ENCODE measurements around the gene ICAM1. TPM values are rescaled to one million over a fixed set of nuclear protein-coding genes. Genes with fewer than 3 reads are reported as not detected.

Gene ICAM1
- total and polyA plus RNA-seq, 4 donors, result 88.4 to 391 (median 185) TPM

DNA sequence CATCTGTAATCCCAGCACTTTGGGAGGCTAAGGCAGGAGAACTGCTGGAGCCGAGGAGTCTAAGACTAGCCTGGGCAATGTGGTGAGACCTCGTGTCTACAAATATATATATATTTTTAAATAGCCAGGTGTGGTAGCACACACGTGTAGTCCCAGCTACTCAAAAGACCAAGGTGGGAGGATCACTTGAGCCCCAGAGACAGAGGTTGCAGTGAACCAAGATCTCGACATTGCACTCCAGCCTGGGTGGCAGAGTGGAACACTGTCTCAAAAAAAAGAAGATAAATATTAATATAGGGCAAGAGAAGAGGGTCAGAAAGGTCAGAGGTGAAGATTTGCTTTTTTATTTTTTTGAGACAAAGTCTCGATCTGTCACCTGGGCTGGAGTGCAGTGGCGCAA, 24.4 kb upstream of the ICAM1 start:
- no peak for DNase-seq
- Histone ChIP-seq H3K4me3 (no peak overlapping the region), H3K4me1 (ENCODE audit: control insufficient read depth in 5 of 5, insufficient read depth in 5 of 5, low read length in 5 of 5) (peaks cover 0 to 10% (median 0%) of the 10 kb centered on the region in 5 donors), H3K36me3 (ENCODE audit: control insufficient read depth in 4 of 4, insufficient read depth in 4 of 4, low read length in 4 of 4) (no peaks in the 10 kb centered on the region), H3K27me3 (ENCODE audit: control insufficient read depth in 3 of 3, insufficient read depth in 3 of 3, low read length in 2 of 3) (no peaks in the 10 kb centered on the region), H3K9me3 (ENCODE audit: control insufficient read depth in 4 of 4, insufficient read depth in 3 of 4, low read length in 3 of 4) (no peaks in the 10 kb centered on the region), H3K9ac (ENCODE audit: insufficient read depth in 1 of 2, low read length in 2 of 2) (no peak overlapping the region), H3K27ac (ENCODE audit: low read depth in 1 of 2, low read length in 1 of 2) (no peak overlapping the region)
- no peak for ATAC-seq (ENCODE audit: insufficient read depth, low FRiP score)
- 80 to 90% methylated on average over 6 of the region's 6 CpGs for WGBS, 2 donors
- TF ChIP-seq, protein P1, sequence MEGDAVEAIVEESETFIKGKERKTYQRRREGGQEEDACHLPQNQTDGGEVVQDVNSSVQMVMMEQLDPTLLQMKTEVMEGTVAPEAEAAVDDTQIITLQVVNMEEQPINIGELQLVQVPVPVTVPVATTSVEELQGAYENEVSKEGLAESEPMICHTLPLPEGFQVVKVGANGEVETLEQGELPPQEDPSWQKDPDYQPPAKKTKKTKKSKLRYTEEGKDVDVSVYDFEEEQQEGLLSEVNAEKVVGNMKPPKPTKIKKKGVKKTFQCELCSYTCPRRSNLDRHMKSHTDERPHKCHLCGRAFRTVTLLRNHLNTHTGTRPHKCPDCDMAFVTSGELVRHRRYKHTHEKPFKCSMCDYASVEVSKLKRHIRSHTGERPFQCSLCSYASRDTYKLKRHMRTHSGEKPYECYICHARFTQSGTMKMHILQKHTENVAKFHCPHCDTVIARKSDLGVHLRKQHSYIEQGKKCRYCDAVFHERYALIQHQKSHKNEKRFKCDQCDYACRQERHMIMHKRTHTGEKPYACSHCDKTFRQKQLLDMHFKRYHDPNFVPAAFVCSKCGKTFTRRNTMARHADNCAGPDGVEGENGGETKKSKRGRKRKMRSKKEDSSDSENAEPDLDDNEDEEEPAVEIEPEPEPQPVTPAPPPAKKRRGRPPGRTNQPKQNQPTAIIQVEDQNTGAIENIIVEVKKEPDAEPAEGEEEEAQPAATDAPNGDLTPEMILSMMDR (IDR thresholded peaks at IDR 0.05; ENCODE audit: control extremely low read depth, extremely low read depth), result no peak

DNA sequence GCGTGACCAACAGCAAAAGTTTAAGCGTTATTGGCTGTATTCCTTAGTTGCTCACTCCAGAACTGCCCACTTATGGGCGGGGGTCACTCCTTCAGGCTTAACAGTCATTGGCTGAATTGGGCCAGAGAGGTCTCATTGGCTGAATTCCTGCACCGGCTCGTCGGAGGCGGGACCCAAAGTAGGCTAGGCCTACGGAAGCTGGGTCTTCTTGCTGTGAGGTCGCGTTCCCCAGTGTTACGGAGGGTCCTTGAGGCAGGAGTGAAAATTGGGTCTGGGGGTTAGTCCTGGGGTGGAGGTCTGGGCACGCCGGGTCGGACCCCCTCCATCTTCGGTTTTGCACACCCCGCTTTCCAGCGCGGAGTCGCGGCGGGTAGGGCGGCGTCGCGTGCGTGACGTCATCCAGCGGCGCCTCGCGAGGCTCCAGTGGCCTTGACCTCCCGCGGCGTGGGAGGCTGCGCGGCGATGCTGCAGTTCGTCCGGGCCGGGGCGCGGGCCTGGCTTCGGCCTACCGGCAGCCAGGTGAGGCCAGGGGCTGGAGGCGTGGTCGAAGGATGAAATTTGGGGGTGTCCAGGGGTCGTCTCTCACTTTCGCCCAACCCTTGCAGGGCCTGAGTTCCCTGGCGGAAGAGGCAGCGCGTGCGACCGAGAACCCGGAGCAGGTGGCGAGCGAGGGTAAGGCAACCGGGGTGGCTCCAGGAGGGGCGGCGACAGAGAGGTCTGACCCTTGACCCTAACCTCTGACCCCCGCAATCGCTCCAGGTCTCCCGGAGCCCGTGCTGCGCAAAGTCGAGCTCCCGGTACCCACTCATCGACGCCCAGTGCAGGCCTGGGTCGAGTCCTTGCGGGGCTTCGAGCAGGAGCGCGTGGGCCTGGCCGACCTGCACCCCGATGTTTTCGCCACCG, 18.9 kb upstream of the ICAM1 start, which contains the start of gene MRPL4:
MRPL4 (plus strand) TSS at position 423 of the 903 bp plus-strand sequence; CDS start at position 463, 40 bp downstream.
- TF ChIP-seq, protein P1 (IDR thresholded peaks at IDR 0.05; ENCODE audit: control extremely low read depth, extremely low read depth), result no peak
- DNase-seq, result peak; percentile 98 to 99 (median 99)

DNA sequence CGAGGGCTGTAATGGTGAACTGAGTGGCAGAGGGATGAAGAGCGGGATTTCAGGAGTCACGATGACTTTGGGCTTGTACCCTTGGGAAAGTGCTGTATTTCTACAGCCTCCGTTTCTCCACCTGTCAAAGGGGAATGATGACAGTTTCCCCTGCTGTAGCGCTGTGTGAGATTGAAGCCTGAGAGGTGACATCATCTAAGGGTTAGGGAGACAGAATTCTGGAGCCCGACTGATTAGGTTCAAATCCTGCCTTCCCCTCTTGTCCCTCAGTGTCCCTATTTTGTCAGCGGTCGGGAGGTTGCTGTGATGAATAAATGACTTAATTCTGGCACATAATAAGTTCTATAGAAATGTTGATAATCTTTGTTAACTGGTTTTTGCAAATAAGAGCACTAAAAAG, 18.2 kb upstream of the ICAM1 start:
- Histone ChIP-seq H3K4me1 (ENCODE audit: control insufficient read depth in 5 of 5, insufficient read depth in 5 of 5, low read length in 5 of 5) (peaks cover 0 to 10% (median 0%) of the 10 kb centered on the region in 5 donors), H3K4me3 (peak overlapping the region; percentile 82), H3K27ac (ENCODE audit: low read depth in 1 of 2, low read length in 1 of 2) (peak overlapping the region; percentile 73 to 89), H3K9ac (ENCODE audit: insufficient read depth in 1 of 2, low read length in 2 of 2) (peak overlapping the region in 1 of 2 donors; percentile 27), H3K9me3 (ENCODE audit: control insufficient read depth in 4 of 4, insufficient read depth in 3 of 4, low read length in 3 of 4) (no peaks in the 10 kb centered on the region), H3K27me3 (ENCODE audit: control insufficient read depth in 3 of 3, insufficient read depth in 3 of 3, low read length in 2 of 3) (no peaks in the 10 kb centered on the region), H3K36me3 (ENCODE audit: control insufficient read depth in 4 of 4, insufficient read depth in 4 of 4, low read length in 4 of 4) (peaks cover 4 to 28% (median 16%) of the 10 kb centered on the region in 4 donors)
- TF ChIP-seq, protein P1 (IDR thresholded peaks at IDR 0.05; ENCODE audit: control extremely low read depth, extremely low read depth), result no peak
- no peak for ATAC-seq (ENCODE audit: insufficient read depth, low FRiP score)
- WGBS, 2 donors, result 28 to 37% methylated on average over 8 of the region's 8 CpGs
- no peak for DNase-seq

More for the DNA sequence above, 18.9 kb upstream of the ICAM1 start, which contains the start of gene MRPL4:
- Histone ChIP-seq H3K27ac (ENCODE audit: low read depth in 1 of 2, low read length in 1 of 2) (peak within 1 kb of the TSS; percentile 73 to 89), H3K27me3 (ENCODE audit: control insufficient read depth in 3 of 3, insufficient read depth in 3 of 3, low read length in 2 of 3) (no peaks in the 10 kb centered on the region), H3K4me3 (peak within 1 kb of the TSS; percentile 82), H3K36me3 (ENCODE audit: control insufficient read depth in 4 of 4, insufficient read depth in 4 of 4, low read length in 4 of 4) (peaks cover 4 to 23% (median 13%) of the 10 kb centered on the region in 4 donors), H3K4me1 (ENCODE audit: control insufficient read depth in 5 of 5, insufficient read depth in 5 of 5, low read length in 5 of 5) (peaks cover 0 to 10% (median 0%) of the 10 kb centered on the region in 5 donors), H3K9ac (ENCODE audit: insufficient read depth in 1 of 2, low read length in 2 of 2) (peak within 1 kb of the TSS in 1 of 2 donors; percentile 27), H3K9me3 (ENCODE audit: control insufficient read depth in 4 of 4, insufficient read depth in 3 of 4, low read length in 3 of 4) (no peaks in the 10 kb centered on the region)
- peak; percentile 90 for ATAC-seq (ENCODE audit: insufficient read depth, low FRiP score)
- 1% methylated on average over 73 to 77 of the region's 77 CpGs for WGBS, 2 donors
